ENCODE results near the gene PGS1.

GRCh38 chr17:78337244-78338109 lies 41.0 kb upstream of the PGS1 start:
- no peak for TF ChIP-seq CTCF (IDR thresholded peaks at IDR 0.05)
- peak in 1 of 3 donors; percentile 19 for TF ChIP-seq POLR2AphosphoS5 (IDR thresholded peaks at IDR 0.05)
- no peak for TF ChIP-seq EP300 (IDR thresholded peaks at IDR 0.05)
- no peak for TF ChIP-seq POLR2A (IDR thresholded peaks at IDR 0.05)

Data from stomach (tissue), 4 donors.